ENCODE results near the gene C6orf58.
A peak's percentile ranks its signal among the peaks of the same experiment; 100 is the strongest.

Gene C6orf58

DNA sequence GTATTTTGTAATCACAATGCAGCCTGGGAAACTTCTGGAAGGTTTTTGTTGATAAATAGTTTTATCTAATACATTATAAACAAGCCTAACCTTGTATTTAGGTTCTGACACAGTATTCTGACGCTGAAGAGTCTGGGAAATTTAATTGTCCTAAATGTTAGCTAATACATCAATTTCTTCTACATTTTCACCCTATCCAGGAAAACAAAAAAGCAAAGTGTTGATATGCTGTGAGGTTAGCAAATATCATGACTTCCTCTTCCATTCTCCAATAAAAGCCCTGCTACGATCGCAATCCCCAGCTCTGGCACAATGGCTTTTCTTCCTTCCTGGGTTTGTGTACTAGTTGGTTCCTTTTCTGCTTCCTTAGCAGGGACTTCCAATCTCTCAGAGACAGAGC, at the start of gene C6orf58:
Gene C6orf58 (plus strand): TSS at position 301 of the 400 bp plus-strand sequence. CDS start 12 bp downstream, at position 313.
- DNase-seq = no peak

DNA sequence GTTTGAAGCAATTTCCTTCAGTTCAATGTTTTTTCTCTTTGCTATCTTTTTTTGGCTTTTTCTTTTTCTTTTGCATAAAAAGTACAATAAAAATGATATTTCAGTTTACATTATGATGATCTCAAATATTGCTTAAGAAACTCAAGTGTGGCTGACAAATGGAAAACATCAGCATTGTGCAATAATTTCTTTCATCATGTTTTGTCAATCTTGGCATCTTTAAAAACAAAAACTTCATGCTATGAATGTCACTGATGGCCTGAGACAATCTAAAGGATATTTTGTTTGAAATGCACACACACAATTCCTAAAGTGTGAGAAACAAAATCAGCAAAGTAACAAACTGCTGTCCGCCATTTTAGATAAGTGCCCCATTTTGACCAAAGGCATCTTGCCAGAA, 44.0 kb upstream of the C6orf58 start:
- DNase-seq = no peak

DNA sequence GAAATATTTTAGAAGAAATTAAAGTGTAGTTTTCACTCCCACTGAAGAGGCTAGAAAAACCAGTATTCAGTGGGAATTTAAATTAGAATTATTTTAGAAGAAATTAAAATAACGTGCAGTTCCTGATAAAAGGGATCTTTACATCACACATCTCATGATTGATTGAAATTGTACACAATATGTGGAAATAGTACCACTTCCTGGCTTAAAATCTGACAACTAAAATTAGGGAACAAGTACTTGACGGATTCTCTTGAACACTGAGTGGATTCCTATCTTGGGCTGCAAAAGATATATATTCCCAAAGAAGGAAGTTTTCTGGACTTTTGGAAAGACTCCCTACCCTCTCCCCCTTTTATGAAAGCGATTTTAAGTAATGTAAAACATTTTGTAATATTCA, 43.2 kb upstream of the C6orf58 start:
- no peak for DNase-seq

DNA sequence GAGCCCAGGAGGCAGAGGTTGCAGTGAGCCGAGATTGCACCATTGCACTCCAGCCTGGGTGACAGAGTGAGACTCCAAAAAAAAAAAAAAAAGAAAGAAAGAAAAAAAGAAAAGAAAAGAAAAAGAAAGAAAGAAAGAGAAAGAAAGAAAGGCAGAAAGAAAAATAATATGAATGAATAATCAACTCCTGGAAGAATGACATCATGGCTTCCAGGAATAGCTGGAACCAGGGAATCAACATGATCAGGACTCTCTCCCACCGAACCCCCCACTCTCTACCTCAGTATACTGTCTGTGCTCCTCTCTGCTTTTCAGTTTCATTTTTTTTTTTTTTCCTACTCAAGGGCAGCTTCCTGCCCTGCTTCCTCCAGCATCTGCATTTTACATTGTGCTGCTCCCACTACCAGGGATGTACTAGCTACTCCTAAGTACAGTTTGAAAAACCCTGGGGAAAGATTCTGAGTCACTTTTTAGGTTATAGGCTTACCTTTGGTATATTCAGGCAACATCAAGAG, 38.2 kb upstream of the C6orf58 start:
- no peak for DNase-seq

DNA sequence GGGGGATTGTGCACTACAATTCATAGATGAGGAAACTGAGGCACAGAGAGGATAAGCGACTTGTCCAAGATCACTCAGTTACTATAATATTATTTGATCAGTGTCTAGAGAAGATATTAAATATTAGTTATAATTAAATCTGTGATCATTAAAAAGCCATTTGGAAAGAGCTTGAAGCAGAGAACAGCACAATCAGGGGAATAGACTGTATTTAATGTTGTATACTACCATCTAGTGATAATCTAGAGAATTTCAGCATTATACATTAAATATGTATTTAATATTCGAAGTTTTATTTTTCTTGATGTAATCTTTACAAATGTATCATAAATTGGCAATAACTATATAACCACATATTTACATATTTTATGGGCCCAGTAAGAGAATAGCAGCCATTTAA, 37.7 kb upstream of the C6orf58 start:
- DNase-seq = peak; percentile 9

DNA sequence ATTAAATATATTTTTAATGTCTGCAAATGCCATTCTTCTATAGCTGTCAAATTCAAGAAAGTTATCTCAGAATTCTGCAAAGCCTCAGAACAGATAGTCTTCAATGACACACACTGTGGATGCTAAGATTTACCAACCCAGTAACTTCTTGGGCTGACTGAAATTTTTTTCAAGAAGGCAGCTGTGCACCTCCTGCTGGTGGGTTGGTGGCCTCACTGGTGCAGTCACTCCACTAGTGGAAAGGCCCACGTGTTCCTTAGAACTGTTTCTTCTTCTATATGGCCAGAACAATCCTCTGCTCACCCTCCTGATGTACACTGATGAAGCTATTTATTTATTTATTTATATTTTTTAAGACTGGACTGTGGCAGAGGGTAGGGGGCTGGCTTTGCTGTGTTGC, 29.8 kb upstream of the C6orf58 start:
- no peak for DNase-seq

DNA sequence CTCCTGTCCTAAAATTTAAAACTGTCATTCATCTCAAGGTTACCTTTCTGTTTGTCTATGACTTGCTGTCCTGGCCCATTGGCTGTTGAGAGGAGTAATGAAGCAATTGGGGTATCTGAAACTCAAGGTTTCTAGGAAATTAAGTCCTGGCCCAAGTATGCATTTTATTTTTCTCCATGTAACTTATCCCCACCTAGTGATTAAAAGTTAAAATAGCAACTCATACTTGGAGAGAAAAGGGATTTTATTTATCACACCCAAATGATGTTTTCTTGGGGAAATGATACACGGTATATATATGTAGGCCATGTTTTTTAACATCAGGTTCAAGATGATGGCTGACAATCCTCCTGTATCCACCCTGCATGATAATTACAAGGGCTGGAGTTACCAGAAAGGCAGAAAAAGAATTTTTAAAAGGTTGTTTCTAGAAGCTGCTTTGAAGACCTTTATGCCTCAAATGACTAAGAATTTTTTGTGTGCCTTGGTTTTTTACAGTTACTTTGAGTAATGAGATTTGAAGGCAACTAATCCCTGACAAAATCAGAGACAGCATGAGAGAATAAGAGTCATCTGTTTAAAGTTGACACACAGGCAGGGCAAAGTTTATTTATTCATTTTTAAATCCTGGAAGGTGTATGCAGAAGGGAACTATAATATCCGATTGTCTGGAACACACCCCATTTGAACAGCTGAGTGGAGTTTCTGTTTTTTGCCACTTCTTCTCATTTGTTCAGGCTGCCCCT, 28.9 kb upstream of the C6orf58 start:
- no peak for DNase-seq

DNA sequence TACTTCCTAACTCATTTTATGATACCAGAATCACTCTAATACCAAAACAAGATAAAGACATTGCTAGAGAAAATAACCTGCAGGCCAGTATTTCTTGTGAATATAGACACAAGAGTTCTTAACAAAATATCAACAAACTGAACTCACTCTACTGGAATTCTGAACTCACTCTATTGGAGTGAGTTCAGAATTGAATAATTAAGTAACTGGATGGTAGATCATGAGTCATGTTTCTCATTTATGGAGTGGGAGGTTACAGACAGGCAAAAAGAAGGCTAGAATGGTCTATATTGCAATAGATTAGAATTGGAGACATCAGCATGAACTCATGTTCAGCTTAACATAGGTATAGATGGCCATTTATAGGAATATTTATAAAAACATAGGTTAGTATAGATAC, 26.6 kb upstream of the C6orf58 start:
- DNase-seq = no peak

DNA sequence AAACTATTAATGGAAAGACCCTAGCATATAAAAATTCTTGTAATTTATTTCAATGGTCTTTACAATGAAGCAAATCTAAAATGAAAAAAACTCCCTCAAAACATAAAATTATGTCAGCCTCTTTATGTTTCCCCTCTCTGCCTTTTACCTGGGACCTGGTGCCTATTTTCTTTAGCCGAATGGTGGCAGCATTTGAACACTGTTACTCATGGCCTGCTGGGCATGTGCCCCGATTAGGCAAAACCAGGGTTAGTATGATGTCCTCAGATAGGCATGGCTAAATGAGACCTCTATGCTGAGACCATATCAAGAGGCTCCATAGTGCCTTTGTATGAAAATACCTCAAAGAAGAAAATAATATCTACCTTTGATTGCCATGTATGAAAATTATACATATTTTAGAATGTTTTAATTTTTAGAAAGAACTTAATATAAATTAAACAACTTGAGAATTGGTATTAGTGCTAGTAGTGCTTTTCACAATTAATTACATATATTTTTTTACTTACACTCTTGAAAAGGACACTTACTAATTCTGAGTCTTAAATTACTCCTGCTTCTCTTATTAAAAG, 22.5 kb upstream of the C6orf58 start:
- peak; percentile 24 for DNase-seq

DNA sequence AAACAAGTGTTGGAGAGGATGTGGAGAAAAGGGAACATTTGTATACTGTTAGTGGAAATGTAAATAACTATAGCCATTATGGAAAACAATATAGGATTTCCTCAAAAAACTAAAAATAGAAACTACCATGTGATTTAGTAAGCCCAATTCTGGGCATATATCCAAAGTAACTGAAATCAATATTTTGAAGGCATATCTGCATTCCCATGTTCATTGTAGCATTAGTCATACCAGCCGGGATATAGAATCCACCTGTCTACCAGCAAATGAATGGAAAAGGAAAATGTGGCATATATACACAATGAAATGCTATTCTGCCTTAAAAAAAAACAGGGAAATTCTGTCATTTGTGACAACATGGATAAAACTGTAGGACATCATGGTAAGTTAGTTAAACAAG, 15.3 kb upstream of the C6orf58 start:
- no peak for DNase-seq

DNA sequence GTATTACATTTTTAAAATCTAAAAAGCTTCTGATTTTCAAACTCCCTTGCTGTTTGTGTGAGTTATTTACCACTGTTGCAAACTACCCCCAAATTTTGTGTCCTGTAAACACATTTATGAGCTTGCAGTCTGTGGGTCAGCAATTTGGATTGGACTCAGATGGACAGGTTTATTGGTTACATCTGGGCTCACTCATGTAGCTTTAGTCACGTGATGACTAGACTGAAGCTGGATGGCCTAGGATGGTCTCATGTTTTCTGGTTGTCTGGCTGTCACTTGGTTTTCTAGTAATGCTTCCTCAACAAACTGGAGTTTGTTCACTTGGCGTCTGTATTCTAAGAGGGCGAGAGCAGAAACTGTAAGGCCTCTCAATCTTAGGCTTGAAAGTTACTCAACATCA, 12.2 kb upstream of the C6orf58 start:
- DNase-seq = no peak

DNA sequence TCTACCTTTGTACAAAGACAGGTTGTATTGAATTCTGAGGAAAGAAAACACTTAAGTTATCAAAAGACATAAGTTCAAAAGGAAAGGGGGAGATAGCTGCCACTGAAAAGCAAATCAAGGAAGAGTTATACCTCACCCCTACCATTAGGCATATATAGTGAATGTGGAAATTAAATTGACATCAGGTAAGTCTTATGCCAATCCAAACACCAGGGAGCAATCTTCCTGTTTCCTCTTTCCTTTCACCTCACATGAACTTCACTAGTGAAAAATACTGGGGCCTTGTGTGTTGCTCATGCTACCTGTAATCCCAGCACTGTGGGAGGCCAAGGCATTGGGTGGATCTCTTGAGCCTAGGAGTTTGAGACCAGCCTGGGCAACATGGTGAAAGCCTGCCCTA, 10.9 kb upstream of the C6orf58 start:
- DNase-seq = no peak

DNA sequence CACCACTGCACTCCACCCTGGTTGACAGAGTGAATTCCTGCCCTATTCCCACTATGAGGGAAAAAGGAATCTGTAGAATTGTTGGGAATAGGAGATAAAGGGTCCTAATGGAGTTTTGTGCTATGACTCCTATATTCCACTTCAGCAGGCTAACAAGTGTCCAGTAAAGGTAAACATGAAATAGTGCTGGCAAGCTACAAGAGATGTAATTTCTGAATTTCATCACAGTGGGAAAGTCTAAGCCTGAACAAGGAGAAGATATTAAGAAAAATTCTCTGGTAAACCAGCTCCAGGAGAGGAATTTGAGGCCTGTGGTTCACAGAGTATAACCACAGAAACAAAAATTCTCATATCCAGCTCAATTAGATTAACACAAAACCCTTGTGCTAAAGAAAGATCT, 10.3 kb upstream of the C6orf58 start:
- no peak for DNase-seq

DNA sequence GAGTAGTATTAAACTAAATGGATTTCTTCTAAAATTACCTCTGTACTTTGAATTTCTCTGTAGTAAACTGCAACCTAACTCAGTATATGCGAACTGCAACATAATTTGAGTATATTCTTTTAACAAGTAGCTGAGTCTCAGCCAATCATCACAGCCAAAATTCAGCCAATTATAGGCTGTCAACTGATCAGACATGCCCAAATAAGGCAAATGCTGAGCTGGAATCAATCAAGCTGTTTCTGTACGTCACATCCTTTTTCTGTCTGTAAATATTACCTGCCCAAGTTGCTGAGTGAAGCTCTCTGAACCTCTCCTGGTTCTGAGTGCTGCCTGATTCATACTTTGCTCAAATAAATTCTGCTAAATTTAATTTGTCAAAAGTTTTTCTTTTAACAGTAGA, 9.5 kb upstream of the C6orf58 start:
- DNase-seq = no peak

DNA sequence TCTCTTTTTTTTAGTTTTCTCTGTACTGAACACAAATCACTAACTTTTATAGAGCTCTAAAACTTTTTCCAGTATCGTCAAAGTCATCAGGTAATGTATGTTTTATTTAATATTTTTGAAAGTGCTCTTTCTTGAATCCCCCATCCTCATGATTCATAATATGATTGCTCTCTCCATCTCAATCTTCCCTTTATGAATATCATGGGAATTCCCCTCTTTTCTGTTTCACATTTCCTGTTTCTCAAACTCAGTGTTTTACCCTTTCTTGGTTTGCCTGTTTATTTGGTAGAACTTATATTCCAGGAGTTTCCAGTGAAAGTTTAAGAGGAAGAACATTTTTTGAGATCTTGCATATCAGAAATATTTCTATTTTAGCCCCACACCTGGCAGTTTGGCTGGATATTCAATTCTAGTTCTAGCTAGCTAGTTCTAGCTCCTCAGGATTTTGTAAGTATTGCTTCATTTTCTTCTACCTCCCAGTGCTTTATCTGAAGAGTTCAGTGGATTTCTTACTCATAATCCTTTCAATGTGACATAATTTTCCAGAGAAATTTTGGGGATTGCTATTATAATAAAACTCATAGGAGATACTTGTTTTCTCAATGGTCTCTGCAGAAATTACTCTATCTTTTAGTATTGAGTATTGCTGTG, 6.1 kb upstream of the C6orf58 start:
- no peak for DNase-seq

DNA sequence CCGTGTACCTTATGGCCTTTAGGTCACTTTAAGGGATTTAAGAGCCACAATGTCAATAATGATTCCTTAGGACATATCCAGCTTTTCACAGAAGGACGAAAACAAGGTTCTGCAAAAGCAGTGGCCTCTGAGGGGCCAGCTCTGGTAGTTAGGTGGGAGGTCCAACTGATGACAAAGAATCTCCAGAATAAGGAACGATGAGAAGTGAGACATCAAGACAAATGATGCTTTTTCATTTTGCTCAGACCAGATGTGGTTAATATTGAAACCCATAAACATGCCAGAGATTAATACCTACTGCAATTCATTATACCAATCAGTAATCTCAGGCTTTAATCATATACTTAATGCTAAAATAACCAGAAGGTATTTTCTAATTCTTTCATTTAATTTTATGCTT, 1.9 kb downstream of the C6orf58 start:
- DNase-seq = no peak

DNA sequence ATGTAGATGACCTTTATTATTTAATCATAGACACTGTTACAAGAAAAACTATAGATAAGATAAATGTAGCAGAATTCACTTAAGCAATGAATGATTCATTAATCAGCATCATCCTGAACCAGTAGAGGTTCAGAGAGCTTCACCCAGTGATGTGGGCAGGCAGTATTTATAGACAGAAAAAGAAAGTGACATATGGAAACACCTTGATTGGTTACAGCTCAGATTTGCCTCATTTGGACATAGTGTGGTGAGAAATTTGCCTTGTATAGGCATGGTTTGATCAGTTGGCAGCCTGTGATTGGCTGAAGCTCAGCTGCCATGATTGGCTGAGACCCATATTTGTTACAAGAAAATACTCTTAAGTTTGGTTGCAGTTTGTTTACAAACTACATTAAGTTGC, 4.6 kb downstream of the C6orf58 start:
- no peak for DNase-seq

DNA sequence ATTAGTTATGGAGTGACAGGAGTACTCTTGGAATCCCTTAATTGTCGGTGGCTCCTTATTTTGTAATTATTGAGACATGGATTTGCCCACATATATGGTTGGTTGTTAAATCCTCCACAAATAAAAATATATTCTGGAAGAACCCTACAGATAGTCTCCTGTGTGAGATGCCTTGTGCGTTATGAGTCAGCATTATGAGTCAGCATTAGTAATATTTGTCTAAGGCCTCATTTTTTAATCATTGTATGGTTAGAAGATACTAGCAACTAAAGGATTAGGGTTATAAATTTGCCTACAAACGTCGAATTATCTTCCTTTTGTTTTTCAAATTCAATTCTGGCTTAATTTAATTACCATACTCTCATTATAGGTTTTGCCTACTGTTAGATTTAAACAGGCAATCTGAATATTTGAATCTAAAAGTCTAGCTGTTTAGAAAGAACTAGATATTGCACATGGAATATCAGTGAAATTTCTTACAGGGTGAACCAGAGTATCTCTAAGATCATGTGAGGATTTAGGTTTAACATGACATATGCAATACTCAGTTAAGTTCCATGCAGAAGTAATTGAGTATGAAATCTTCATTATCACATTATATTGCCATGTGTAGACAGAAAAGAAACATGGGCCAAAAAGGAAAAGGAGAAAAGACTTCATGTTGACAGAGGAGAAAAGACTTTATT, 5.9 kb downstream of the C6orf58 start:
- no peak for DNase-seq

DNA sequence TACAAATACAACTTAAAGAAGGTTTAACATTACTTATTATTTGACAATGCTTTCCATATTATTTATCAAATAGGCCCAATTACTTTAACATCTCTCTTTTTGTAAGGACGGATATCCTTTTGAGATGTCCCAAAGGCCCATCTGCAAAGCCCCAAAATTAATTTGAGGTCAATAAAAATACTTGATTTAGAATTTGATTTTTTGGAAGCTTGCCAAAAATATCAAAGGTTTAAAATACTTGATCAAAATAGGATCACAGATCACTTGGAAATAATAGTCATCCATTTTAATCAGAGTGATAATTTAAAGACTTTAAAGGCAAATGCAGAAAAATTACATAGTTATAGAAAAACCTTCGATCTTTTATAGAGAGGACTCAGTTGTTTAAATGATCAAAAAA, 8.1 kb downstream of the C6orf58 start:
- no peak for DNase-seq

DNA sequence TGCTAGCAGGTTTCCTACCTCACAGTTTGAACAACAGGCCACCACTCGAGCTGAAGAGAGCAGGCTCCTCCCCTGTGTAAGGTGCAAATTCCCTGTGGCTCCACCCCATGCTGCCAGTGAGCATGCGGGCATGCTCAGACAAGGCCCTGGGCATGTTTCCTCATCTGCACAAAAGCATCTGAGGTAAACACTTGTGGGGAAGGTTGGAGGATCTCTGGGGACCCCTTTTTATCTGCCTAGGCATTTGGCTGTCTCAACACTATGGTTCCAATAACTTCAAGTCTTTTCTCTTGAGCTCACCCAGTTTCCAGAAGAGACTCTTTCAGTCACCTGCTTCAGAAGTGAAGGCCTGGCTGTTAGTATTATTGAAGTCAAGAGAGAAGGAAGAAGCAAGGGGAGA, 9.4 kb downstream of the C6orf58 start:
- no peak for DNase-seq

DNA sequence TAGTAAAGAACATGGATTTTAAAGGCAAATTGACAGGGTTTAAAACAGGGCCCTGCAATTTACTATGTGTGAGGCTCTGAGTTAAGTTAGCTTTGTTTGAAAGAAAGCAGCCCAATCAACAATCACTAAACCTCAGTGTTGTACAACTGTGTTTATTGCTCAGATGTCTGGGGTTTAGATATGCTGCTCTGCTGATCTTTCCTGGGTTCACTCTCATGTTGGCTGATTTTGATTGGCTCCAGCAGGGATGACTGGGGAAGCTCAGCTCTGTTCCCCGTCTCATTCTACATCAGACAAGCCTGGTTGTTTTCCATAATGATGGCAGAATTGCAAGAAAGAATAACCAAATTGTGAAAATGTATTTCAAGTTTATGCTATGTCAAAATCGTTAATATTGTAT, 10.9 kb downstream of the C6orf58 start:
- no peak for DNase-seq

DNA sequence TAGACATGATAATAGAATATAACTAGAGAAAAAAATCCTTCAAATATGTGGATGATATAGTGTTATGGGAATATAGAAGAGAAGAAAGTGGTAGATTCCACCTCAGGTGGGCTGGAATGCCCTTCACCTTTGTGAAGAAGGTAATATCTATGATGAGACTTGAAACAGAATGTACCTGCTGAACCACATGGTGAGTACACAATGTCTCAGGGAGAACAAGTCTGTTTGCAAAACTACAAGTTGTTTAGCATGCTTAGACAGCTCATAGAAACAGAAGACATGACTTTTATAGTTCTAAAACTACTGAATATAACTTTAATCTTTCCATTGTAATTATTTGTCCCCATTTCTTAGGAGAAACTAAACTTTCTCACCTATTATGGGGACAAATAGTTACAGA, 12.2 kb downstream of the C6orf58 start:
- no peak for DNase-seq

DNA sequence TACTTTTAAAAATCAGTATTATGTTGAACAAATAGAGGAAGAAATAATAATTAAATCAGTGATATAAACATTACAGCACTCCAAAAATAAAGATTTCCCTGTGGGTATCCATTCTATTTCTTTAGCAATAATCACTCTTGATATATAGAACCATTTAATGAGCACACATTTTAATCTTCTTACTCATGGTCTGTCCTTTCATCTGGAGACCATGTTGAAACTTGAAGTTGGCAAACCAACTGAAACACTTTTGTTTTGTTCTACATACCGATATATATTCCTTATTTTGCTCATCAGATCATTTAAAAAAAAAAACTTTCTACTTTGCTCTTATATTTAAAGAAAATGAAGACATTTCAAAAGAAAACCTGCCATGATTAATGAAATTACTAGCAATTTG, 13.4 kb downstream of the C6orf58 start:
- DNase-seq = no peak

DNA sequence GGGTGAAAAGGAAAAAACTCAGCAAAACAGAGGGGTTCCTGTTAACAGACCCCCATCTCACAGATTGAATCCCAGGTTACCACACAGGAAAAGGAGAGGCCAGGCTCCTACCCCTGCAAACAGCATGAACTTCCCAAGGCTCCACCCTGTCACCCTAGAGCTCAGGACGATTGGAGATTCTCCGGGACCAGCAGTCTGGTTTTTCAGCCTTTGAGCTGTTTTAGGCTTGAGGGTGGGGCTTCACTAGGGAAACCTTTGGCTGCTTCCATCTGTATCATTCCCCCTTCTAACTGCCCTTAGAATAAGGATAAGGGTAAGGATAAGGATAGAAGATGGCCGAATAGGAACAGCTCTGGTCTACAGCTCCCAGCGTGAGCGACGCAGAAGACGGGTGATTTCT, 16.0 kb downstream of the C6orf58 start:
- DNase-seq = no peak
